Heart right ventricle (tissue), 16 donors: ENCODE data around the gene MTURN. TPM values are rescaled to one million over a fixed set of nuclear protein-coding genes. Genes with fewer than 3 reads are reported as not detected.

Experiments used
- ATAC-seq, 8 donors: fragments of 200-7000 bp; cut with Tn5 transposase; one replicate each; pipeline ENCODE4 v1.9.1; 2020; ENCODE audit warnings: mild to moderate bottlenecking in 8 of 8, moderate library complexity in 8 of 8, moderate number of reproducible peaks in 1 of 8
- DNase-seq, 2 donors: peaks; one replicate each; pipeline ENCODE4 v3.0.0-alpha.2; 2020
- H3K27ac ChIP-seq, 10 donors: fragments of 200-600 bp; sonication (generic) in 2 of 10; one replicate each; pipeline versions ENCODE4 v1.5.0 to v1.8.0; 2020 to 2022; ENCODE audit warnings: mild to moderate bottlenecking in 3 of 10
- H3K27me3 ChIP-seq, 7 donors: fragments of 200-600 bp; one replicate each; pipeline ENCODE4 v1.8.0; 2021 to 2022; ENCODE audit warnings: mild to moderate bottlenecking in 2 of 7
- H3K36me3 ChIP-seq, 9 donors: fragments of 200-600 bp; sonication (generic) in 1 of 9; one replicate each; pipeline versions ENCODE4 v1.5.0 to v1.8.0; 2020 to 2022; ENCODE audit warnings: mild to moderate bottlenecking in 2 of 9
- H3K4me1 ChIP-seq, 9 donors: fragments of 200-600 bp; sonication (generic) in 1 of 9; one replicate each; pipeline versions ENCODE4 v1.5.0 to v1.8.0; 2020 to 2022; ENCODE audit warnings: mild to moderate bottlenecking in 4 of 9
- H3K4me3 ChIP-seq, 10 donors: fragments of 200-600 bp; sonication (generic) in 2 of 10; one replicate each; pipeline versions ENCODE4 v1.5.0 to v1.8.0; 2020 to 2022; ENCODE audit warnings: mild to moderate bottlenecking in 7 of 10, moderate library complexity in 2 of 10
- H3K9me3 ChIP-seq, 11 donors: fragments of 200-600 bp in 10 of 11; sonication (generic) in 2 of 11; one replicate each; pipeline versions ENCODE4 v1.5.0 to v1.8.0; 2013 to 2022; ENCODE audit warnings: mild to moderate bottlenecking in 2 of 11, control low read depth in 1 of 11, moderate library complexity in 1 of 11
- CTCF ChIP-seq, 9 donors: fragments of 200-600 bp; sonication (generic) in 2 of 9; IDR thresholded peaks; one replicate each; pipeline versions ENCODE4 v1.5.0 to v1.8.0; 2021 to 2022; ENCODE audit warnings: antibody characterized with exemption in 9 of 9, mild to moderate bottlenecking in 5 of 9, moderate library complexity in 1 of 9
- WGBS, 2 donors: extraction: QIAGEN DNeasy Blood & Tissue Kit; methylation state at CpG; one replicate each; pipeline ENCODE4 v1.1.7; 2013; ENCODE audit warnings: inconsistent platforms in 1 of 2; 5-methylcytosine and 5-hydroxymethylcytosine counted together
- intact Hi-C, 10 donors: fragments of 100-400 bp; cut with DNase I; formaldehyde crosslinking; loops; one replicate each; pipeline versions ENCODE4 v1.11.1 to v1.14.2; 2022
- polyA plus RNA-seq, 2 donors: library from polyadenylated mRNA; stranded (reverse); fragments of 200-250 nt; gene quantifications; one replicate each; pipeline ENCODE4 v1.2.3, GENCODE V29; 2013
- total RNA-seq, 10 donors: library from RNA; stranded (reverse); fragmentation: NEBNext Ultra II Directional in 3 of 10; extraction: Animal tissue kit (Norgen Biotek cat#: 25700) in 3 of 10; gene quantifications; one replicate each; pipeline versions ENCODE4 v1.2.1 to v1.2.4, GENCODE V29; 2021 to 2023
- donor health status: Arrhythmogenic right ventricular cardiomyopathy.
- donor health status: ischemic (EF 13 %, LVEDD 7.1; RV severe dilation, severe dysfunction).
- donor health status: healthy with polysubstance abuse.
- donor health status: DM: no; HTN: yes; CAD: no.
- donor health status: DM: no; HTN: no; CAD: no.
- donor health status: ischemic (EF 25% LVEDD 6.9; RV normal size, moderate dysfunction).
- donor health status: ischemic (EF 25% LVEDD 5.7; RV mildly dilated, moderate dysfunction).
- donor health status: healthy.
- donor health status: DM: yes; HTN: yes; CAD: no.
- donor health status: Ischemic cardiomyopathy.
- donor health status: ischemic (EF 35%, LVEDD 5.7; RV mildly dilated, moderate dysfunction).
- donor health status: nonischemic (EF 11% LVEDD 7.7; RV severe dilation, severe dysfunction).
- donor health status: DM: yes; HTN: yes; CAD: no.
- donor health status: PGD.
- donor health status: ischemic (EF 29% LVEDD 5.4; RV normal size, mild dysfunction).
- donor health status: nonischemic (EF 23%, LVEDD 6.1; RV moderate dilation, normal function).

MTURN gene
- total and polyA plus RNA-seq, 12 donors = 8.8 to 46.4 (median 29.0) TPM

- Histone ChIP-seq H3K36me3 (peaks cover 0 to 76% (median 0%) of the 10 kb centered on the region in 9 donors), H3K4me1 (peaks cover 0 to 22% (median 0%) of the 10 kb centered on the region in 9 donors), H3K4me3 (no peak overlapping the region), H3K9me3 (no peaks in the 10 kb centered on the region), H3K27me3 (no peaks in the 10 kb centered on the region), H3K27ac (no peak overlapping the region)
- DNase-seq = no peak
- no peak for TF ChIP-seq CTCF (IDR thresholded peaks at IDR 0.05)
- no peak for ATAC-seq
- 60 to 74% methylated on average over 8 of the region's 8 CpGs for WGBS, 2 donors
- intact Hi-C loops = loop anchor here in 1 of 10 donors (5.0 kb wide), 1 partner anchor 272 kb away; no protein-coding TSS in a partner anchor
Observed at GRCh38 chr7:30155481-30155880, 20.7 kb downstream of the MTURN start.

- no peak for DNase-seq
- H3K36me3 ChIP-seq = peaks cover 0 to 70% (median 0%) of the 10 kb centered on the region in 9 donors
- no peak for ATAC-seq
- no peaks in the 10 kb centered on the region for H3K9me3 ChIP-seq
- H3K27ac ChIP-seq = no peak overlapping the region
- intact Hi-C loops = loop anchor here in 1 of 10 donors (5.0 kb wide), 1 partner anchor 270 kb away; no protein-coding TSS in a partner anchor
- TF ChIP-seq CTCF (IDR thresholded peaks at IDR 0.05) = no peak
- H3K4me3 ChIP-seq = no peak overlapping the region
- H3K4me1 ChIP-seq = peaks cover 0 to 32% (median 4%) of the 10 kb centered on the region in 9 donors
- H3K27me3 ChIP-seq = no peaks in the 10 kb centered on the region
- WGBS, 2 donors = 88 to 92% methylated on average over 9 of the region's 9 CpGs
Observed at GRCh38 chr7:30157204-30157603, 22.4 kb downstream of the MTURN start.

- no peaks in the 10 kb centered on the region for H3K9me3 ChIP-seq
- H3K4me1 ChIP-seq = peaks cover 0 to 51% (median 20%) of the 10 kb centered on the region in 9 donors
- no peak for TF ChIP-seq CTCF (IDR thresholded peaks at IDR 0.05)
- ATAC-seq (no peak), DNase-seq (no peak)
- H3K27ac ChIP-seq = peak overlapping the region in 1 of 10 donors; percentile 54
- H3K4me3 ChIP-seq = no peak overlapping the region
- intact Hi-C loops = loop anchor here in 1 of 10 donors (5.0 kb wide), 1 partner anchor 268 kb away; no protein-coding TSS in a partner anchor
- H3K27me3 ChIP-seq = no peaks in the 10 kb centered on the region
- WGBS, 2 donors = 90 to 91% methylated on average over 4 of the region's 4 CpGs
- H3K36me3 ChIP-seq = peaks cover 0 to 62% (median 0%) of the 10 kb centered on the region in 9 donors
Observed at GRCh38 chr7:30159163-30159562, 24.4 kb downstream of the MTURN start.

- Histone ChIP-seq H3K4me1 (peaks cover 0 to 57% (median 25%) of the 10 kb centered on the region in 9 donors), H3K27me3 (no peaks in the 10 kb centered on the region), H3K9me3 (no peaks in the 10 kb centered on the region), H3K4me3 (no peak overlapping the region), H3K27ac (peak overlapping the region in 3 of 10 donors; percentile 18 to 54 (median 41)), H3K36me3 (peaks cover 0 to 56% (median 0%) of the 10 kb centered on the region in 9 donors)
- DNase-seq (no peak), ATAC-seq (peak; percentile 29 to 72 (median 42))
- peak in 2 of 9 donors; percentile 18 to 30 for TF ChIP-seq CTCF (IDR thresholded peaks at IDR 0.05)
- 64 to 66% methylated on average over 6 of the region's 6 CpGs for WGBS, 2 donors
- intact Hi-C loops = loop anchor here in 8 of 10 donors (5.0 to 10.0 kb wide), 8 partner anchors 105 to 405 kb away; partner anchors contain the start of gene ZNRF2 (in 1 of the 8)
Observed at GRCh38 chr7:30159698-30160143, 24.9 kb downstream of the MTURN start.
